H9 (cell line): ENCODE results near the gene PARK7. TPM values are rescaled to one million over a fixed set of nuclear protein-coding genes. Genes with fewer than 3 reads are reported as not detected.

Source experiments
- DNase-seq: peaks from one replicate; pipeline ENCODE4 v3.0.0-alpha.2; 2017
- H2AFZ ChIP-seq: one replicate; pipeline ENCODE4 v1.6.1; 2013; ENCODE audit warnings: mild to moderate bottlenecking, low read length, control low read depth, moderate library complexity
- H2AK5ac ChIP-seq: 2 replicates; pipeline ENCODE4 v1.6.1; 2013; ENCODE audit warnings: low read length, control low read depth, mixed read lengths; ENCODE audit not compliant: insufficient read length
- H2BK120ac ChIP-seq: one replicate; pipeline ENCODE4 v1.6.1; 2013; ENCODE audit warnings: low read depth, mild to moderate bottlenecking, low read length, control low read depth, inconsistent platforms; ENCODE audit not compliant: poor library complexity, severe bottlenecking
- H2BK12ac ChIP-seq: 2 replicates; pipeline ENCODE4 v1.6.1; 2013; ENCODE audit warnings: low read length, control low read depth, mixed read lengths, low read depth; ENCODE audit not compliant: insufficient read length
- H2BK15ac ChIP-seq: 2 replicates; pipeline ENCODE4 v1.6.1; 2013; ENCODE audit warnings: low read depth, low read length, control low read depth
- H2BK20ac ChIP-seq: one replicate; pipeline ENCODE4 v1.6.1; 2013; ENCODE audit warnings: low read depth, mild to moderate bottlenecking, low read length, control low read depth, inconsistent platforms; ENCODE audit not compliant: poor library complexity, severe bottlenecking
- H2BK5ac ChIP-seq: 2 replicates; pipeline ENCODE4 v1.6.1; 2013; ENCODE audit warnings: low read length, control low read depth, mixed read lengths; ENCODE audit not compliant: insufficient read length
- H3K14ac ChIP-seq: 2 replicates; pipeline ENCODE4 v1.6.1; 2013; ENCODE audit warnings: low read length, control low read depth; ENCODE audit not compliant: insufficient read depth
- H3K18ac ChIP-seq: 2 replicates; pipeline ENCODE4 v1.6.1; 2013; ENCODE audit warnings: low read depth, mild to moderate bottlenecking, mixed read lengths, low read length, control low read depth; ENCODE audit not compliant: insufficient read length
- H3K23ac ChIP-seq: 2 replicates; pipeline ENCODE4 v1.6.1; 2013; ENCODE audit warnings: low read length, control low read depth, mixed read lengths, low read depth; ENCODE audit not compliant: insufficient read length
- H3K23me2 ChIP-seq: 2 replicates; pipeline ENCODE4 v1.6.1; 2013; ENCODE audit warnings: low read depth, mild to moderate bottlenecking, mixed read lengths, low read length, control low read depth; ENCODE audit not compliant: insufficient read length, poor library complexity, severe bottlenecking
- H3K27ac ChIP-seq: 2 replicates; pipeline ENCODE4 v1.5.1; 2013; ENCODE audit warnings: low read length, control low read depth, mixed read lengths, low read depth; ENCODE audit not compliant: insufficient read length
- H3K27me3 ChIP-seq: 2 replicates; pipeline ENCODE4 v1.6.1; 2013; ENCODE audit warnings: low read length, control low read depth, inconsistent platforms; ENCODE audit not compliant: insufficient read depth
- H3K4ac ChIP-seq: 2 replicates; pipeline ENCODE4 v1.6.1; 2013; ENCODE audit warnings: low read depth, mild to moderate bottlenecking, control low read depth, inconsistent platforms, low read length, moderate library complexity
- H3K4me1 ChIP-seq: 2 replicates; pipeline ENCODE4 v1.6.1; 2013; ENCODE audit warnings: low read length, control low read depth, inconsistent platforms; ENCODE audit not compliant: insufficient read depth
- H3K4me2 ChIP-seq: 2 replicates; pipeline ENCODE4 v1.6.1; 2013; ENCODE audit warnings: low read length, control low read depth, mixed read lengths; ENCODE audit not compliant: insufficient read length, insufficient read depth
- H3K56ac ChIP-seq: 2 replicates; pipeline ENCODE4 v1.6.1; 2013; ENCODE audit warnings: low read depth, mild to moderate bottlenecking, mixed read lengths, low read length, control low read depth; ENCODE audit not compliant: insufficient read length
- H3K79me1 ChIP-seq: 2 replicates; pipeline ENCODE4 v1.6.1; 2013; ENCODE audit warnings: low read depth, mild to moderate bottlenecking, moderate library complexity, low read length, control low read depth, inconsistent platforms; ENCODE audit not compliant: insufficient read depth, poor library complexity, severe bottlenecking
- H3K79me2 ChIP-seq: 2 replicates; pipeline ENCODE4 v1.6.1; 2013; ENCODE audit warnings: low read length, control low read depth, inconsistent platforms; ENCODE audit not compliant: insufficient read depth
- H3K9ac ChIP-seq: 2 replicates; pipeline ENCODE4 v1.6.1; 2013; ENCODE audit warnings: low read length, control low read depth, mixed read lengths; ENCODE audit not compliant: insufficient read length; ENCODE audit errors: extremely low read depth
- H3K9me3 ChIP-seq: one replicate; pipeline ENCODE4 v1.6.1; 2013; ENCODE audit warnings: low read depth, low read length, inconsistent platforms; ENCODE audit not compliant: control insufficient read depth
- H3T11ph ChIP-seq: one replicate; pipeline ENCODE4 v1.6.1; 2013; ENCODE audit warnings: mild to moderate bottlenecking, low read length, control low read depth, inconsistent platforms
- H4K20me1 ChIP-seq: one replicate; pipeline ENCODE4 v1.6.1; 2013; ENCODE audit not compliant: control insufficient read depth, insufficient read length, insufficient read depth
- H4K5ac ChIP-seq: 2 replicates; pipeline ENCODE4 v1.6.1; 2013; ENCODE audit warnings: low read depth, mild to moderate bottlenecking, mixed read lengths, low read length, control low read depth; ENCODE audit not compliant: insufficient read length
- H4K8ac ChIP-seq: replicated peaks from 2 replicates; pipeline ENCODE4 v1.6.1; 2013; ENCODE audit warnings: low read length, control low read depth, mixed read lengths, low read depth; ENCODE audit not compliant: insufficient read length
- H4K91ac ChIP-seq: 2 replicates; pipeline ENCODE4 v1.6.1; 2013; ENCODE audit warnings: low read depth, mild to moderate bottlenecking, moderate library complexity, mixed read lengths, low read length, control low read depth; ENCODE audit not compliant: insufficient read length
- H3K27ac Mint-ChIP-seq, 3 experiments: 2 replicates in 2 of 3; 3 replicates in 1 of 3; pipeline ENCODE4 v1.8.0; 2020 to 2021; ENCODE audit warnings: mixed read lengths in 3 of 3, mild to moderate bottlenecking in 1 of 3, moderate library complexity in 1 of 3
- H3K27me3 Mint-ChIP-seq: 2 replicates; pipeline ENCODE4 v1.8.0; 2021; ENCODE audit warnings: low read depth, mild to moderate bottlenecking, moderate library complexity, mixed read lengths
- H3K36me3 Mint-ChIP-seq, 3 experiments: 2 replicates in 2 of 3; 3 replicates in 1 of 3; pipeline ENCODE4 v1.8.0; 2020 to 2021; ENCODE audit warnings: low read depth in 3 of 3, mixed read lengths in 3 of 3; ENCODE audit not compliant: insufficient read depth in 1 of 3
- H3K4me1 Mint-ChIP-seq, 2 experiments: 2 replicates each; pipeline ENCODE4 v1.8.0; 2020; ENCODE audit warnings: mixed read lengths in 2 of 2
- H3K4me3 Mint-ChIP-seq, 2 experiments: 2 replicates in 1 of 2; 3 replicates in 1 of 2; pipeline ENCODE4 v1.8.0; 2020 to 2021; ENCODE audit warnings: mild to moderate bottlenecking in 2 of 2, mixed read lengths in 2 of 2, moderate library complexity in 1 of 2
- H3K9me3 Mint-ChIP-seq, 2 experiments: 2 replicates in 1 of 2; 3 replicates in 1 of 2; pipeline ENCODE4 v1.8.0; 2020; ENCODE audit warnings: mild to moderate bottlenecking in 2 of 2, mixed read lengths in 2 of 2, moderate library complexity in 1 of 2
- CTCF ChIP-seq: fragments of 200-600 bp; sonication (generic); conservative IDR thresholded peaks from 3 replicates; pipeline ENCODE4 v1.8.0; 2021; ENCODE audit warnings: antibody characterized with exemption, mild to moderate bottlenecking
- WGBS: extraction: QIAGEN DNeasy Blood & Tissue Kit; methylation state at CpG from one replicate; pipeline ENCODE4 v1.1.7; 2013; ENCODE audit warnings: missing lambda C conversion rate, low lambda C conversion rate, mixed read lengths; ENCODE audit not compliant: insufficient read length; ENCODE audit errors: extremely low coverage; 5-methylcytosine and 5-hydroxymethylcytosine counted together
- total RNA-seq: library from RNA; stranded (reverse); gene quantifications from 2 replicates; pipeline ENCODE4 v1.2.1, GENCODE V29; 2021

PARK7 gene
- total RNA-seq, 1 experiment from 2014 or later, result 370 TPM

GRCh38 chr1:7991504-7992440 lies 30.3 kb downstream of the PARK7 start:
- peak; percentile 97 for DNase-seq
- Histone ChIP-seq H3K27me3 (no peaks in the 10 kb centered on the region), H3K4ac (no peak overlapping the region), H2BK20ac (no peak overlapping the region), H3K9me3 (no peaks in the 10 kb centered on the region), H2BK5ac (no peak overlapping the region), H2BK120ac (no peak overlapping the region), H3K4me2 (peak overlapping the region; percentile 8), H3K56ac (no peak overlapping the region), H2BK15ac (no peak overlapping the region), H3K23me2 (no peaks in the 10 kb centered on the region), H3K4me1 (no peaks in the 10 kb centered on the region), H4K20me1 (peaks cover 3% of the 10 kb centered on the region), H3T11ph (no peak overlapping the region), H3K27ac (no peak overlapping the region), H3K9ac (no peak overlapping the region), H3K79me1 (no peaks in the 10 kb centered on the region), H3K79me2 (no peaks in the 10 kb centered on the region), H3K18ac (no peak overlapping the region), H3K23ac (no peak overlapping the region), H2BK12ac (no peak overlapping the region), H4K91ac (no peak overlapping the region), H2AK5ac (no peak overlapping the region), H4K5ac (no peak overlapping the region), H3K14ac (no peak overlapping the region), H2AFZ (no peak overlapping the region), H4K8ac (no peak overlapping the region)
- no peak for TF ChIP-seq CTCF
- H3K9me3 Mint-ChIP-seq, result peaks cover 0 to 5% of the 10 kb centered on the region in 2 experiments; a peak in 1 of 5 replicates
- H3K27ac Mint-ChIP-seq, result peak overlapping the region; percentile 54 to 96 (median 60); a peak in 6 of 7 replicates
- peaks cover 9 to 21% (median 18%) of the 10 kb centered on the region in 3 experiments; a peak in 6 of 7 replicates for H3K36me3 Mint-ChIP-seq
- no peaks in the 10 kb centered on the region; the same call in 1 of the 2 replicates for H3K27me3 Mint-ChIP-seq
- H3K4me1 Mint-ChIP-seq, result peaks cover 21 to 54% of the 10 kb centered on the region in 2 experiments
- H3K4me3 Mint-ChIP-seq, result no peak overlapping the region; a peak in 1 of 5 replicates
- WGBS, result no CpG with 5 or more reads among the region's 18 CpGs
